Left forelimb (tissue), 1 donor: ENCODE results near the gene ARMH4.

Experiments used
- DNase-seq: peaks from one replicate; pipeline ENCODE4 v3.0.0-alpha.2; 2018; ENCODE audit warnings: low spot score

The ARMH4 gene, protein sequence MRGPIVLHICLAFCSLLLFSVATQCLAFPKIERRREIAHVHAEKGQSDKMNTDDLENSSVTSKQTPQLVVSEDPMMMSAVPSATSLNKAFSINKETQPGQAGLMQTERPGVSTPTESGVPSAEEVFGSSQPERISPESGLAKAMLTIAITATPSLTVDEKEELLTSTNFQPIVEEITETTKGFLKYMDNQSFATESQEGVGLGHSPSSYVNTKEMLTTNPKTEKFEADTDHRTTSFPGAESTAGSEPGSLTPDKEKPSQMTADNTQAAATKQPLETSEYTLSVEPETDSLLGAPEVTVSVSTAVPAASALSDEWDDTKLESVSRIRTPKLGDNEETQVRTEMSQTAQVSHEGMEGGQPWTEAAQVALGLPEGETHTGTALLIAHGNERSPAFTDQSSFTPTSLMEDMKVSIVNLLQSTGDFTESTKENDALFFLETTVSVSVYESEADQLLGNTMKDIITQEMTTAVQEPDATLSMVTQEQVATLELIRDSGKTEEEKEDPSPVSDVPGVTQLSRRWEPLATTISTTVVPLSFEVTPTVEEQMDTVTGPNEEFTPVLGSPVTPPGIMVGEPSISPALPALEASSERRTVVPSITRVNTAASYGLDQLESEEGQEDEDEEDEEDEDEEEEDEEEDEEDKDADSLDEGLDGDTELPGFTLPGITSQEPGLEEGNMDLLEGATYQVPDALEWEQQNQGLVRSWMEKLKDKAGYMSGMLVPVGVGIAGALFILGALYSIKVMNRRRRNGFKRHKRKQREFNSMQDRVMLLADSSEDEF

DNA sequence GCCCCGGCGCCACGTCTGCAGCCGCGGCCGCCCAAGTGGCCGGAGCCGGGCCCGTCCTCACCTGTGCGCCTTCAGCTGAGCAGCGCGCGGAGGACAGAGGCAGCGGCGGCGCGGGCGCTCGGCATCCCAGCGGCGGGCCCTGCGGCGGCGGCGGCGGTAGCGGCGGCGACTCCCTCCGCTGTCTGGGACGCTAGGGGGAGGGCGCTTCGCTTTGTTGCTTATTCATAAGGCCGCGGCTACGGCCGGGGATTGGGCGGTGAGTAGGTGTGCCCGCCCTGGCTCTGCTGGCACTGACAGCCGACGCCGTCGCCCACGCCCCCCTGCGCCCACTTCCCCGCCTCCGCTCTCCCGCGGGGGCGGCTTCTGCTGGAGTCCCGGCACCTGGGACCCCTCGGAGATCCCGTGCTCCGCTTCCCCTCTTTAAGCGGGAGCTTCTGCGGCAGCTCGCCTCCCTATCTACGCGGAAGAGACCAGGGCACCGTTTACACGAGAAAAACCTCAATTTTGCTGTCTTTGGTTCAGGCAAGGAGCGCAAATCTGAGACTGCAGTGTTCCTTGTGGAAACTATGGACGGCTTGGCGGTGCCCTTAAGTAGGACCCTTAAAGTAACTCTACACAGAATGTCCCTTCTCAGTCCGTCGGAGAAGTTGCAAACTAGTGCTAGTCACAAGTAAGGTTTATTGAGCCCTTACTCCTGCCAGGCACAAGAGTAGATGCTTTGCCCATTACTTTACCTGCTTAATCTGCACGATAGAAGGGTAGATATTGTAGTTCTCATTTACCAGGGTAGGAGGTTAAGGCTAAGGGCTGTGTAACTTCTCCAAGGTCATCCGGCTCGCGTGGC lies at the start of gene ARMH4:
Gene ARMH4 (minus strand): TSS at position 200 of the 844 bp plus-strand sequence. CDS start 12,855 bp downstream, outside the sequence.
- peak; percentile 89 for DNase-seq

DNA sequence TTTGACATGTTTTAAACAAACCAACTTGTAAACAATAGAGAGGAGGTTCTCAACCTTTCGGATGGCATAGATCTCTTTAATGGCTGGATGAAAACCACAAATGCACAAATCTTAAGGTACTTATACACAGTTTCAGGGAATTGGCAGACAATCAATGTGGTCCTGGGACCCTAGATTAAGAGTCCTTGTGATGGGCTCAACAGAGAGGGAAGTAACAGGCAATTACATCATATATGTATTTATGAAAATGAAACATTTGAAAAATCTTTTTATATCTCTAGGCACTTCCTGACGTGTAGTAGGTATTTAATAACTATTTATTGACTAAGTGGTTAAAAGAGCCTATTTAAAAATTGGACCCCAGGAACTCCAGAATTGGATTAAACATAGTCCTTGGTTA lies 48.8 kb upstream of the ARMH4 start:
- DNase-seq = no peak

DNA sequence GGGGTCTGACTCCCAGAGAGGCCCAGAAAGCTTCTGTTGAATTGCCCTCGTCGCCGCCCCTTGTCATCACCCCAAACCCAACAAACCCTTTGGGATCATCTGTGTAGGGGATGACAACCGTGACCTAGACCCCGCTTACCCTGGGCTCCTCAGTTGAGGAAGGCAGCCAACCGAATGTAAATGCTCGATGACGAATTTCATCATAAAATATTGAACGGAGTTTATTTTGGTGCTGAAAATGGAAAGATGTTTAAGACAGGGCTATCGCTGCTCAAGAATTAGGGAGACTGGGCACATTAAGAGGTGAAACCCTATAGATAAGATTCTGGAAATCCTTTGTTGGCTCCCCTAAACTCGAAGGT lies 48.4 kb upstream of the ARMH4 start:
- DNase-seq = no peak

DNA sequence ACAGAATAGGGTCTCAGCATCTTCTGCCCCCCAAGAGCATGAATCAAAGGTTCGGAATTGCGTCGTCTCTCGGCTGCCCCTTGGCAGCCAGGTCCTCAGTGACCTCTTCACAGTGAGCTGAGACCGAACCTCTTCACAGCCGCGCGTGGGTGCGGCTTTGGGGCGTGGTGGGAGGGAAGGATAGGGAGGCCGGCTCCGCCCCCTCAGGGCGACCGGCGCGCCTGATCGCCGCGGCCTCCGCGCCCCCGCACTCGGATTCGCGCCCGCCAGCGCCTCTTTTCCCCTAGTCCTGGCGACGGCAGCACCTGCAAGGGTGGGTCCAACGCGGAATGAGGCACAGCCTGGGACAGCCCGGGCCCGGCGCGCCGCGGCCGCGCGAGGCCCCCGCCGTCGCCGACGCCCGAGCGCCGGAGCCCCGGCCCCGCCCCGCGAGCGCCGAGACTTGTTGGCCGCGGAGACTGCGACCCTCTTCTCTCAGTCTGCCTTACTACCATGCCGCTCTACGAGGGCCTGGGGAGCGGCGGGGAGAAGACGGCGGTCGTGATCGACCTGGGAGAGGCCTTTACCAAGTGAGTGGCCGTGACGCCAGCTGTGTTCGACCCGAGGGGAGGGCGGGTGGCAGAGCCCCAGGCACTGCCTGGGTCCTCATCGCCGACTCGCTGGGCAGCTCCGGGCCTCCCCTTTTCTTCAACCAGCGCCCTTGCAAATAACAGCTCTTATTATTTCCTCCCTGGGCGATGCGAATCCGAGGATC lies 47.9 kb upstream of the ARMH4 start, which contains the start of gene ACTR10:
Gene ACTR10 (plus strand): TSS at position 424 of the 754 bp plus-strand sequence. CDS start 69 bp downstream, at position 493.
- DNase-seq = peak; percentile 93

DNA sequence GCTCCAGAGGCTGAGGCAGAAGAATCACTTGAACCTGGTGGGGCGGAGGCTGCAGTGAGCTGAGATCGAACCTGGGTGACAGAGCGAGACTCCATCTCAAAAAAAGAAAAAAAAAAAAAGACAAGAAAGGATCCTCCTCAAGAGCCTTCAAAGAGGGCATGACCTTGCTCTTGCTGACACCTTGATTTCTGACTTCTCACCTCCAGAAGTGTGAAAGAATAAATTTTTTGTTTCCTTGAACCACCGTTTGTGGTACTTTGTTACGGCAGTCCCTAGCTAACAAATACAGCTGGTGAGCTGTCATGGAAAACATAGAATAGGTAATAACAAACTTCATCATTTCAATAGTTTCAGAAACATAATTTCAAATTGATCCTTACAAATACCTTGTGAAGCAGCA lies 46.1 kb upstream of the ARMH4 start:
- DNase-seq = no peak

DNA sequence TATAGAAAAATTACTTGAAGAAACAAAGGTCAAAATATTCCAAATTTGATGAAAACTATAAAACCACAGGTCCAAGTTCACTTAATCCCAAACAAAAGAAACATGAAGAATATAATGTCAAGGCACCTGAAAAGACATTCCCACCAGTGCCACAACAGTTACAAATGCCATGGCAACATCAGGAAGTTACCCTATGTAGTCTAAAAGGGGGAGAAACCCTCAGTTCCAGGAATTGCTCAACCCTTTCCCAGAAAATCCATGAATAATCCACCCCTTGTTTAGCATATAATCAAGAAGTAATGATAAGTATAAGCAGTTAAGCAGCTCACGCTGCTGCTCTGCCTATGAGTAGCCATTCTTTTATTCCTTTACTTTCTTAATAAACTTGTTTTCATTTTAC lies 44.2 kb upstream of the ARMH4 start:
- DNase-seq = no peak

DNA sequence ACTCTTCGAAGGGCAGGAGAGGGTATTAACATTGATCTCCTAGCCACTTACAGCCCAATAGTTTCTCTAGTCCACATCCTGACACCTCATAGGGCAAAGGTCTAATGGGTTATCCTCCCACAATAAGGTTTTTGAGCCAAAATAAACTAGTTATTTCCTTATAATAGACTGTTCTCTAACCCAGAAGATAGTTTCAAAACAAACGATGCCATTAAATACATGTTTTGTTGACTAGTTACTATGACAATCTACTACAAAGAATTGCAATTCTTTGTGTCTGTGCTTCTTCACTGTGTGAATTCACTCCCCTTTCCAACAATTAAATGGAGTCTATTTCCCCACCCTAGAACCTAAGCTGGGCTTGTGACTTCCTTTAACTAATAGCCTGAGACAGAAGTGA lies 41.5 kb upstream of the ARMH4 start:
- no peak for DNase-seq

DNA sequence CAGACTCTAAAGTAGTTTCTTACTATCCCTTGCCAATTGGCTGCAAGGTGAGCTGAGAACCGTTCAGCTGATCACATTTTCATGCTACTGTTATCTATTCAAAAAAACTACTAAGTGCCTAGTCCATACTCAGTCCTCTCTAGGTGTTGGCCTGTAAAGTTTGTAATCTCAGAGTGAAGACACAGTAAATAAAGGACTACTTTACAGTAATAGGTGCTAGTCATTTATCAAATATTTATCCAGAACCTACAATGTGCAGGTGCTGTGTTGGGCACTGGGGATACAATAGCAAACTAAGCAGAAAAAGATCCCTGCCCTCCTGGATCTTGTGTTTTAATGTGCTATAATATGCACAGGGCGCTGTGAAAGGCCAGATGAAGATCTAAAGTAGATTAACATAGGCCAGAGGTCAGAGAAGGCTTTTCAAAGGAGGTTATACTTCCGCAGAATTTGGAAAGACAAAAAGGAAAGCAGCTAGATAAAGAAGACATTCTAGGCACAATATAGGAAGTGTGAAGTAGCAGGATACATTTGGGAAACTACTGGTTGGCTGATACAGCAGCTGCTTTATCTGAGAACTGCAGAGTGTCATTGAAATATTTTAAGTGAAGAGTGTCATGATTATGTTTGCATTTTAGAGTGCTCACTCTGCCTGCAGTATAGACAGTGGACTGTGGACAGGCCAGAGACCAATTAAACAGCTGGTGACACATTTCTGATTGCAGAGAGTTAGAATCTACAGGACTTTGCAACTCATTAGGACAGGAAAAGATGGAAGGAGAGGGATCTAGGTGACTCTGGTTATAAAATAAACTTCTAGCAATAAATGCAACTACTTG lies 40.0 kb upstream of the ARMH4 start:
- no peak for DNase-seq

DNA sequence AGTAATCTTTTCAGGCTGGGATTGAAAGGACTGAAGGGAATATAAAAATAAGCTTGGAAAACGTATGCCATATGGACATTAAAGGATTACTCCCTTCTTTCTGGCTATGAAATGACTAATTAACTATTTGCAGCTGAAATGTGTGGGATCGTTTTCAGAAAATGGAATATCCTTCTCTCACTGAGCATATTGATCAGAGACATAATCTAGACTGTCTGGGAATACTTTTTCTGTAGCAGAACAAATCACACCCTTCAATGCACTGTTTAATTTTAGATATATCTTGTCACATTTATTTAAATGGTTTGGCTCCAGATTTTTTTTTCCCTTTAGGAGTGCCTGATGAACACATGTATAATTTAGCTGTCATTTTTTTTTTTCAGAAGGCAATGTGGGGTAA lies 37.2 kb upstream of the ARMH4 start:
- no peak for DNase-seq

DNA sequence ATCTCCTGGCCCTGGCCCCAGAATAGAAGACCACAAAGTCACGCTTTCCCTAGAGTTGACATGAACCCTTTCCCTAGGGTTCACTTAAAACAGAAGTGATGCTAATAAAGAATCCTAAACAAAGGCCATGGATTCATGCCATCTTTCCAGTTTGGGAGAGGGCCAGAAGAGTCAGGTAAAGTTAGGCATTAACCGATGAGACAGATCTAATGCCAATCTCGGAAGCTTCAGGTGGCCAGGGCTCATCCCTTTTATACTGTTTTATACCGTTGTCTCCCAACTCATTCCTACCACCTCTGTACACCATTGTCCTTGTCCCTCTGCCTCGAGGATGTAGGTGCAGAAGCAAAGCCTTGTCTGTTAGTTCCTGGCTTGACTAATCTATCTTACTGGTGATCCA lies 25.1 kb upstream of the ARMH4 start:
- DNase-seq = no peak

DNA sequence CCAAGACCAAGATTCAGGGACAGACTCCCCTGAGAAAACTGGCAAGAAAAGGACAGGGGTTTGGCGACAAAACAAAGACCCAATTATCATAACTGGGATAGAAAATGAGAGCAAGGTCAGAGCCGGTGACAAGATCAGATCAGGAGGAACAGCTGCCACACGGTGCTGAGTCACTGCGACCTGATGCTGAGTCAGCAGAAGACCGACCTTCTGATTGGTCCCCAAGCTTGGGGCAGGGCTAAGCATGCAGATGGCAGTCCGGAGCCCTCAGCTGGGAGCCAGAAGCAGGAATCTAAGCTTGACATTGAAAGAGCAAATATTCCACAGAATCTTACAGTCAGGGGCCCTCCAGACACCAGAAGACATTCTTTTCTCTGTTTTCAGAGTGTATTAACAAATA lies 19.1 kb upstream of the ARMH4 start:
- DNase-seq = no peak

DNA sequence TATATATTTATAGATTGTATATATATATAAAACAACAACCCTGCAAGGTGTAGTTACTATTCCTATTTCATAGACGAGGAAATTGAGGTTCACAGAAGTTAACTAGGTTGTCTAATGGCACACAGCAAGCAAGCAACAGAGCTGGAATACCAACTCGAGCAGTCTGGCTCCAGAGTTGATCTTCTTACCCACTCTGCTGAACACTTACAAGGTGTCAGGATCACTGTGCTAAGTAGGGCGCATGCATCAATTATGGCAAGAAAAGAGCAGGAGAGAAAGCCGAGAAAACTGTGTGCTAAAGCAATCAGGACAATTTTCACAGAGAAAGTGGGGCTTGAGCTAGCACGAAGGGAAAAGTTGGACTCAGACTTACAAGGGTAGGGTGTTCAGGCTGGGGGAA lies 15.9 kb upstream of the ARMH4 start:
- DNase-seq = no peak

DNA sequence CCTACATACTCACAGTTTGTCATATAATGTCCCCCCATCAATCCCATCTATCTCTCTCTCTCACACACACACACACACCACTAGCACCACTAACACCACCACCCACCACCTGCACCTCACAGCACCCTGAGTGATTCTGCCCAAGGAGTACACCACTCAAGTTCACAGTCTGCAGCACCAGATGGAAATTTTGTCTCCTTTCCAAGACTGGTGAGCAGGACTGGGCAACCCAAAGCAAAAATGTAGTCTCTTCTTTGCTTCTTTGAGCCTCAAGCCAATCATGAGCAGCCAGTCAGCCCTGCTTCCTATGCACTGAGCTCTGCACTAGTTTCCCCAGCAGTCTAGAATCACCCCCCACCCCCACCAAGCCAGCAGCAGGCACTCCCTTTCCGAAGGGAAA lies 15.0 kb upstream of the ARMH4 start:
- DNase-seq = no peak

DNA sequence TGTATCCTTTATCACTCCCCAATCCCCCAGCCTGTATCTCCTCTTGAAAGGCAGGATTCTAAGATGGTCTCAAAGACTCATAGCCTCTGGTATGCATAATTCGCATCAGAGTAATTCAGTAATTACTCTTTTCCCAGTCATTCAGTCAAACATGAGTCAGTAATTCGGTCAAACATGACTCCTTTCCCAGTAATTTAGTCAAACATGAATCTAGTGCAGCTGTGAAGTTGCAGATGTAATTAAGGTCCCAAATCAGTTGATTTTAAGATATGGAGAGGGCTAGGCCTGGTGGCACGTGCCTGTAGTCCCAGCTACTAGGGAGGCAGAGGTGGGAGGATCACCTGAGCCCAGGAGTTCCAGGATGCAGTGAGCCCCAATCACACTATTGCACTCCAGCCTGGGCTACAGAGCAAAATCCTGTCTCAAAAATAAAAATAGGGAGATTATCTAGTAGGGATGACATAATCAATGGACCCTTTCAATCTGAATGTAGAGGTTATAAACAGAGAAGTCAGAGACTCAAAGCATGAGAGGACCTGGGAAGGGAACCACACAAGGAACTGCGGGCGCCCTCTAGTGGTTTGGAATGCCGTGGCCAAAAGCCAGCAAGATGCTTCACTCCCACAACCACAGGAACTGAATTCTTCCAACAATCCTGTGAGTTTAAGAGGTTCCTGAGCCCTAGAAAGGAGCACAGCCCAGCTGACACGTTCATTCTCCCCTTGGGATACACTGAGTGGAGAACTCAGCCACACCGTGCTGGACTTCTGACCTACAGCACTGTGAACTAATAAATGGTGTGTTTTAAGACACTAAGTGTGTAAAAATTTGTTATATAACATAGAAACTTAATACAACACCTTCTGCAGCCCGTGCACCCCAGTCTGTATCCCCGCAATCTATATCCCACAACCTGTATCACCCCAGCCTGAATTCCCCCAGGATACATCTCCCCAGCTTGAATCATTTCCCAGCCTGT lies 14.3 kb upstream of the ARMH4 start:
- peak; percentile 83 for DNase-seq

DNA sequence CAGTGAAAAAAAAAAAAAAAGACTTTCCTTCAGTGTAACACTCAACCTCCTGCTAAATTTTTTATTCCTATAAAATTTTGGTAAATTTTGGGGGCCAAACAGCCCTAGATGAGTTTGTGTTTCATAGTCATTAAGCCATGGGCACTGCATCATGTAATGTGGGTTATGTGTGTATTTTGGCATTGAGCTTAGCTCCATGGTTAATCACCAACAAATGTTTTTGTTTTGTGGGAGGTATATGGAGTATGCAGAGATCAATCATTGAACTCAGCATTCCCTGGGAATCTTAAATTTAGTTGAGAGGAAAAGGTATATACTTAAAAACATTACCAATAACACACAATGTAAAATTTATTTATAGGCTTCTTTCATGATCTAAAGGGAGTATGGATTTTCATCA lies 8.5 kb upstream of the ARMH4 start:
- DNase-seq = no peak

DNA sequence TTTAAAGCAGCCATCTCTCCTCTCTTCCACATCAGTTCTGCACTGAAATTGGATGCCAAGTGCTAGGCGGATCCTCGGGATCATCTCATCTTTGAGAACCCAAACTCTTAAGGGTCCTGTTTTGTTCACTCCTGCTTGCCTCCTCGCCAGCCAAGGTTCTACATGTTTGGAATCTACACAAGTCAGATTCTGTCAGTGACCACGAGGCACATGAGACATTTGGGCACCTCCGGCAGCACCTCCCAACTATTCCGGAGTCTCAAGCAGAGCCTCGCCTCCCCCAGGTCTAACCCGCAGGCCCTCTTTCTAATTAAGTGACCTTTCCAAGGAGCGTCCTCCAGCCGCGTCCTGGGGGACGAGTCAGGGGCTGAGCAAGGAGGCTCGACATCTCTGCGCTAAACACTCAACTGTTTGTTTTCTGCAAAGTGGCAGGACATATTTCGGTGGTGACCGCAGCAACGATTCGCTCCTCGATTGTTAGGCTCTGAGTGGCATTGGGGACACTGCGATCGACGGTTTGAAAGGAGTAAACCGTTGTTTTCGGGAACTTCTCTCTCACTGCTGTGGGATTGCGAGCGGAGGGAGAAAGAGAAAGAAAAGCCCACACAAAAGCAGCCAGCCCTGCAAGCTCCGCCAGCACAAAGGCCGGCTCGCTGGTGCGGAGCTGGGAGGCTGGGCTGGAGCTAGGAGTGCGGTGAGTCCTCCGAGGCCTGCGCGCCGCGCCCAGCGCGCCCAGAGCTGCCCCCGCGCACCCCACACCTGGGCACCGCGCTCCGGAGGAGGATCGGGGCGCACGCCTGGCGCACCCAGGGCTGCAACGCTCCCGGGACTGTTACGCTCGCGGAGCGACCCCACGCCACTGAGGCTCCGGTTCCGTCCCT lies 640 bp downstream of the ARMH4 start:
- peak; percentile 69 for DNase-seq

DNA sequence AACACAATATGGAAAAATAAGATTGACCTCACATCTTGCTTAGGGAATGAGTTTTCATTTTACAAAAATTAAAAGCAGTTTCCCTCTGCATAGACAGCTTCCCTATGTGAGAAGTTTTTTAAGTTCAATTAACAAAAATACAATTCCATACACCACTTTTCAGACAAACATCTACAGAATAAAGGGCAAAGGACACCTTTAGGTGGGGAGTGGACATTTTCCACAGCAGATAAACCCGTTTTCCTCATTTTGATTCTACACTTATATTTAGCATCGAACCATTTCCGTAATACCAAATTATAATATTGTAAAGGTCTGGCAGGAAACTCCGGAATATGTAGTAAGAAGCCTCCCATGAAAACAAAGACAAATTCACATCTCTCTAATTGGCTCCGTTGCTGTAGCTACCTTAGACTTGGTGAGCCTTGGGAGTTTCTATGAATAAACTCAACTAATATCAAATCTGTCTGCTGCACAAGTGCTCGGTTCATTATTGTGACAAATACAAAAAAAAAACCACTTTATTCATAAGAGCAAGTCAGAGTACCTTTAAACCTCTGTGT lies 1.7 kb downstream of the ARMH4 start:
- DNase-seq = no peak

DNA sequence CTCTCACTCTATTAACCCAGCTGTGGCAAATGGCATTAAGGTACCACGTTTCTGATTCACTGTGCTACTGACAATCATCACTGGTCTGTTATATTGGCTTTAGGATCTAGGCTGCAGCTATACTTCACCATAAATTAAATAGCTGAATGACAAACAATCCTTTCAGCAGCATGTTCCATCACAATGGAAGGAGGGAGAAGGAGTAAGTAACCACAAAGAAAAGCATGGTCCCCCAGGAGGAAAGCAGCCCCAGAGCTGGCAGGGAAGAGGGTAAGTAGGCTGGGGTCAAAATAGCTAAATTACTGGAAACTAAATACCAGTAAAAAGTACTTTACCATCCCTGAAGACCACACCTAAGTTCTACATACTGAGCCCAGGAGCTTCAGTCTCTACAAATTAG lies 2.8 kb downstream of the ARMH4 start:
- no peak for DNase-seq
